T-helper 17 cell (primary cell): ENCODE results near the gene CSF2. TPM values are rescaled to one million over a fixed set of nuclear protein-coding genes. Genes with fewer than 3 reads are reported as not detected.

ENCODE experiments used
- ATAC-seq: fragments of 150-1000 bp; cut with Tn5 transposase; 2 replicates; pipeline ENCODE4 v1.10.0; 2021; ENCODE audit warnings: mild to moderate bottlenecking, moderate library complexity
- DNase-seq, 3 donors: peaks; one replicate each; pipeline versions ENCODE4 v3.0.0 to v3.0.0-alpha.2; 2020 to 2021
- H3K9me3 ChIP-seq: one replicate; pipeline ENCODE4 v1.7.0; 2013; ENCODE audit warnings: low read length, mild to moderate bottlenecking; ENCODE audit not compliant: control insufficient read depth, poor library complexity, severe bottlenecking
- H3K27ac Mint-ChIP-seq: one replicate; pipeline ENCODE4 v1.8.0; 2022; ENCODE audit warnings: mild to moderate bottlenecking, moderate library complexity, mixed read lengths
- H3K27me3 Mint-ChIP-seq: one replicate; pipeline ENCODE4 v1.8.0; 2022; ENCODE audit warnings: mixed read lengths
- H3K36me3 Mint-ChIP-seq: one replicate; pipeline ENCODE4 v1.8.0; 2022; ENCODE audit warnings: low read depth, mixed read lengths
- H3K4me1 Mint-ChIP-seq: one replicate; pipeline ENCODE4 v1.8.0; 2022; ENCODE audit warnings: mild to moderate bottlenecking, mixed read lengths
- H3K4me3 Mint-ChIP-seq: one replicate; pipeline ENCODE4 v1.8.0; 2022; ENCODE audit warnings: mild to moderate bottlenecking, moderate library complexity, mixed read lengths
- total RNA-seq, 4 donors: library from RNA in 2 of 4; stranded (reverse) in 2 of 4; gene quantifications; one replicate each; pipeline ENCODE4 v1.2.3 and lab custom pipeline; 2022 to 2026

CSF2 gene
- total RNA-seq, 2 donors from 2014 or later, result not detected

DNA sequence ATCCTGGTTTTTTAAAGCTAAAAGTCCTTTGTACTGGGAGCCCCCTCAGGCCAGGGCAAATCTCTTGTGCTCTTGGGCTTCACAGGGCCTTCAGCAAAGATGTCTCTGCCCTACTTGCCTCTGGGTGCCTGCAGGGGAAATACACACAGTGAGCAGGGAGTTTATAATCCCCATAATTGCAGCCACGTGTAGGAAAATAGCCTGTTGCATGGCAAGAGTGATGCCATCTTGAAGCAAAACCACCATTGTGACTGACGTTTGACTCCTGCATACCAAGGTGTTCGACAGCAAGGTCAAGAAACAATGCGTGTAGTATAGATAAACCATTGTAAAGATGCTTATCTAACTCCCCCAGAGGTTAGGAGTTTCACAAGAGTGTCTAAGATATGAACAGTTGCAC lies 24.5 kb upstream of the CSF2 start:
- H3K27ac Mint-ChIP-seq, result no peak overlapping the region
- no peak for DNase-seq

DNA sequence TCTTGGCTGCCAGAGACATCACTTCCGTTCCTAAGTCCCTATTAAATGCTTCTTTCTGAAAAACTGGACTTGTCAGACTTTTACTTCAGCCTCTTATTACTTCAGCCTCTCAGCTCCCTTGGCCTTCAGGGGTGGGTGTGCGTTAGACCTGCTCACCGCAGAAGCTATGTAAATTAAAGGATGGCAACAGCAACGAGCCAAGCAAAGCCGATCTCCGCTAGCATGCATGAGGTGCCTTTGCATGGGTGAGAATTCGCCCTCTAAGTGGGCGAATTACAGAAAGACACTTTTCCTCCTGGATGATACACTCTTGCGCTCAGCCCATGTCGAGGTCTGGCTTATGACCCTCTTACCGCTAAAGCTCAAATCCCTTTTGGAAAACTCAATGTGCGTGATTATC lies 24.0 kb upstream of the CSF2 start:
- DNase-seq (no peak), ATAC-seq (no peak)
- Mint-ChIP-seq H3K36me3 (no peaks in the 10 kb centered on the region), H3K27me3 (peaks cover 14% of the 10 kb centered on the region), H3K27ac (no peak overlapping the region), H3K4me1 (peaks cover 12% of the 10 kb centered on the region), H3K4me3 (no peak overlapping the region)
- H3K9me3 ChIP-seq, result no peaks in the 10 kb centered on the region

More for the DNA sequence above, 24.5 kb upstream of the CSF2 start:
- Mint-ChIP-seq H3K4me1 (peaks cover 8% of the 10 kb centered on the region), H3K36me3 (no peaks in the 10 kb centered on the region), H3K4me3 (no peak overlapping the region), H3K27me3 (peaks cover 14% of the 10 kb centered on the region)
- no peak for ATAC-seq
- H3K9me3 ChIP-seq, result no peaks in the 10 kb centered on the region

DNA sequence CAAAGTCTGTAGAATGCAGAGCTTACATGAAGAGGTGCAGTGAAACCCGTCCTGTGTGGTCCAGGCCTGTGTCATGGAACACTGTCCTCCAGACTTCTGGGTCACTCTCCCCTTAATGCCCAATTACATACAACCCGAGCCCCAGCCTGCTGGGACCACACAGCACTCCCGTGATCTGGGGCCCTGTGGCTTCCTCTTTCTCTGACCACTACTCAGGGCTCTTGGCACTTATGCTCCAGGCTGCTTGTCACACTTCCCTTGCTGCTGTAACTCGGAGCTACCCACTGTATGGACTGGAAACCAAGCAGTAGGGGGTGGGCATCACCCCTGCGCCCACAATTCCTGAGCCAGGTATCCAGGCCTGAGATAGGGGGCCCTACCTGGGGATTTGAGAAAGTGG lies 23.5 kb upstream of the CSF2 start:
- no peak overlapping the region for H3K27ac Mint-ChIP-seq
- DNase-seq, result no peak
- H3K27me3 Mint-ChIP-seq, result peaks cover 14% of the 10 kb centered on the region
- H3K9me3 ChIP-seq, result no peaks in the 10 kb centered on the region
- H3K4me1 Mint-ChIP-seq, result peaks cover 18% of the 10 kb centered on the region
- no peak overlapping the region for H3K4me3 Mint-ChIP-seq
- no peak for ATAC-seq
- H3K36me3 Mint-ChIP-seq, result no peaks in the 10 kb centered on the region

DNA sequence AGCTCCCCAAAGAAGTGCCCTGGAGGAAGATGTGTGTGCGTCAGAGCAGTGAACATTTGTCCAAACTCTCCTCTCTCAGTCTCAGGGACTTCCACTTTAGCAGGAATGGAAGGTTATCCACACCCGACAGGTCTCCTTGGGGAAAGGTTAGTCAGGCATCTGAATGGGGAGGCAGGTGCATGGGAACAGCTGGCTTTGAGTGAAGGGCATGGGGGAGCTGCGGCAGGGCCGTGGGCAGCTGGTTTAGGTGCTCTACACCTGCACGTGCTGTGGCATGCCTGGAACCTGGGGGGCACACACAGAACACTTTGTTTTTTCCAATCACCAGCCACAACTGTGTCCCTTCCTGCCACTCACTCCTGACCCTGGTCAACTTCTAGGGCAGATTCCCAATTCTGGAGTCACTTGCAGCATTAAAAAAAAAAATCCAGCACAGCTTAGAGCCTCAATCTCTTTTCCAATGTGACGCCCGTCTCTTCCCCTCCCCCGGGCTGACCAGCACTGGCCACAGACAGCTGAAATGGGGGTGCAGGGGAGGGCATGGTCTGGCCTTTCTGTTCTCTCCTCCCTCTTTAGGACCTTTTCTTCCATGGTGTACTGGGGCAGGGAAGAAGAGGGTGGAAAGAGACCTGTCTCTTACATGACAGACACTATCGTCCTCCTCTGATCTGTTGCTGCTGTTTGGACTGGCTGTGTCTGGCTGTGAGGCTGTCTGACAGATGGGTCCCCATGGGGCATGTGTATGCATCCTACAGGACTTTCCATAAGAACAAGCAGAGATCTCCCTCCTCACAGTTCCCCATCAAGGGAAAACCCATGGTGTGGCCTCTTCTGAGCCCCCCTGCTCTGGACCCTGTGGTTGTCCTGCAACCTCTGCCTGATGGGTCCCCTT lies 22.7 kb upstream of the CSF2 start:
- DNase-seq, result no peak
- Mint-ChIP-seq H3K27me3 (peaks cover 14% of the 10 kb centered on the region), H3K27ac (no peak overlapping the region), H3K4me1 (peaks cover 25% of the 10 kb centered on the region), H3K36me3 (no peaks in the 10 kb centered on the region), H3K4me3 (no peak overlapping the region)
- H3K9me3 ChIP-seq, result no peaks in the 10 kb centered on the region
- ATAC-seq, result no peak

DNA sequence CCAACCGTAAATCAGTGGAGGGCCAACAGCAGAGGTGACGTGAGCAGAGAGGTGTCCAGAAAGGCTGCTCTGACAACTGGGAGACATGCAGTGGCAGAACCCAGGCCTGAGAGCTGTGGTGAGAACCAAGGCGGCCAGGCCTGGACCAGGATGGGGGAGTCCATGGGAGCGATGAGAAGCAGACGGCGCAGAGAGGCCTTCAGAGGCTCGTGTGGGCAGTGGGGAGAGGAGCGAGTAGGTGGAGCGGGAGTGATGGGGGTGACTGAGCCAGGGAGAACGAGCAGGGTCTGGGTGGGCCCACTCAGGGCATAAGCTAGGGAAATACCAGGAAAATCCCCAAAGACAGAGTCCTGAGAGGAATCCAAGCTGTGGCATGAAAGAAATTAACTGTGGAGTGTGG lies 21.1 kb upstream of the CSF2 start:
- Mint-ChIP-seq H3K27ac (no peak overlapping the region), H3K36me3 (no peaks in the 10 kb centered on the region)

DNA sequence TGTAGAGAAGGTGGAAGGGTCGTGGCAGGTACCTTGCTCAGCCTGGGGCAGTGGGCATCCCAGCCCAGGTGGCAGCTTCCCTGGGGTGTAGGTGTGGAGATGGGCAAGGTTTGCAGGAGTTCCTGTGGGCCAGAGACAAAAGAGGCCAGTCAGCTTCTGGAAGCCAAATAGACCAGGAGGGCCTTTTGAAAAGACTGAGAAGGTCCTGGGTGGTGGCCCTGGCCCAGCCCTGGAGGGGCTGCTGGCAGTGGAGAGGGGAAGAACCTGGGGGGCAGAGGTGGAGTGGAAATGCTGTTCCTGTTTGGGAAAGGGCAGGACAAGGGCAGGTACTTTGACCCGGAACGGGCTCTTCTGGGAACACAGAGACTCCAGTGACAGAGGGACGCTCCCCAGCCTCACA lies 20.1 kb upstream of the CSF2 start:
- Mint-ChIP-seq H3K27ac (no peak overlapping the region), H3K4me3 (no peak overlapping the region), H3K36me3 (no peaks in the 10 kb centered on the region), H3K4me1 (peaks cover 44% of the 10 kb centered on the region), H3K27me3 (peaks cover 10% of the 10 kb centered on the region)
- ATAC-seq (no peak), DNase-seq (no peak)
- no peaks in the 10 kb centered on the region for H3K9me3 ChIP-seq

More for the DNA sequence above, 21.1 kb upstream of the CSF2 start:
- Mint-ChIP-seq H3K4me3 (no peak overlapping the region), H3K4me1 (peaks cover 39% of the 10 kb centered on the region), H3K27me3 (peaks cover 10% of the 10 kb centered on the region)
- no peak for ATAC-seq
- DNase-seq, result no peak
- H3K9me3 ChIP-seq, result no peaks in the 10 kb centered on the region

DNA sequence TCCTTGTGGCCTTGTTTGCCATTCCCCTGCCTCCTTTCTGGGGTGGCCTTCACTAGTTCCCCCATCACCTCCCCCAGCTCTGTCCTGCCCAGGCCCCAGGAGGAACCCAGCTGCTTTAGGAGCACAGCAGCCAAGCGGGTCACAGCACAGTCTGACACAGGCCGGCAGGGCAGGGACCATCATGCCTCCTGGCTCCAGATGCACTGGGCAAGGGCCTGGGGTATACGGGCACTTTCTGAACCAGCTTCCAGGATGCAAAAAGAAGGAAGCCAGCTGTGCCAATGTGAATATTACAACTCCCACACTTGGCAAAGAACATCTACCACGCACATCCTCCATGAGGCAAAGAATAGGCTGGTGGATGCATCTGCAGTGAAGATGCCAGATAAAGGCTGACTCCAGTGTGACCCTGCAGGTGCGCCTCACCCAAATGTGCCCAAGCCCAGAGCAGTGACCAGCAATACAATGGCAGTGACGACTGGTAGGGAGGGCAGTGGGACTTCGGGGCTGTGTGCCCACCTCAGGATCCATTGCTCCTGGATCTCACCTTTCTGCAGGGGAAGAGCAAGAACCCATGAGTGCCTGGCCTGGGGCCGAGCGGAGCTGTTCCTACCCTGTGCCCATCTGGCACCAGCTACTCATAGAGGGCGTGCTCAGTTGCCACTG lies 19.4 kb upstream of the CSF2 start:
- peaks cover 10% of the 10 kb centered on the region for H3K27me3 Mint-ChIP-seq
- H3K27ac Mint-ChIP-seq, result peak overlapping the region; percentile 83
- no peak for ATAC-seq
- H3K4me3 Mint-ChIP-seq, result no peak overlapping the region
- no peak for DNase-seq
- H3K36me3 Mint-ChIP-seq, result no peaks in the 10 kb centered on the region
- peaks cover 48% of the 10 kb centered on the region for H3K4me1 Mint-ChIP-seq
- H3K9me3 ChIP-seq, result no peaks in the 10 kb centered on the region

DNA sequence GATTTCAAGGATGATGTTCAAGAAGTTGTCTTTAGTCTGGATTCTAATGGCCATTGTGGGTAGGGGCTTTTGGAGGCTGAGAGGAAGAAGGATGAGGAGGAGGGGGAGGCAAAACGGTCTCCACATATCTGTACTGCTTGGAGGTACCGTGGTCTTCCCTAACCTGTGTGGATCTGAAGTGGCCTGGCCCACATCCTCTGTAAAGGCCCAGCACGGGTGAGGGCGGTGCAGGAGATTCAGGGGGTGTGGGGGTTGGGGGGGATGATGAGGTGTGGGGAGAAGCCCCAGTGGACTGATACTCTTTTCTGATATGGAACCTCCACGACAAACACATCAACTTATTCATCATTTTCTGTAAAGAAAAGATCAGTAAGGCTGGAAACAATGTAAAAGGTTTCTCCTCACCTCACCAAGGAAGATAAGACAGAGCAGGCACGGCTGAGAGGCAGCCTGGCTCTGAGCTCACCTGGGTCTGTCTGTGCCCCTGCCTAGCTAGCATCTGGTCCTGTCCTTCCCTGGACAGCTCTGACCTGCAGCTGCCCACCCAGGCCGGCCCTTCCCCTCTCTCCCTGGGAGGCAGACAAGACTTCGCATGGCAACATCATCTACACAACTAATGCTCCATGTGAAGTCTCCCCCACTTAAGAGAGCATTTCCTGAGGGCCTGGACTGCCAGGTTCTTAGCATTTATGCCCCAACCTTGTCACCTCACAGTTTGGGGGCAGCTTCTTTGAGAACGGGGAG lies 18.7 kb upstream of the CSF2 start:
- no peak for DNase-seq
- no peak for ATAC-seq
- H3K36me3 Mint-ChIP-seq, result no peaks in the 10 kb centered on the region
- H3K27ac Mint-ChIP-seq, result peak overlapping the region; percentile 83
- no peaks in the 10 kb centered on the region for H3K9me3 ChIP-seq
- H3K4me1 Mint-ChIP-seq, result peaks cover 54% of the 10 kb centered on the region
- H3K4me3 Mint-ChIP-seq, result no peak overlapping the region
- peaks cover 10% of the 10 kb centered on the region for H3K27me3 Mint-ChIP-seq

DNA sequence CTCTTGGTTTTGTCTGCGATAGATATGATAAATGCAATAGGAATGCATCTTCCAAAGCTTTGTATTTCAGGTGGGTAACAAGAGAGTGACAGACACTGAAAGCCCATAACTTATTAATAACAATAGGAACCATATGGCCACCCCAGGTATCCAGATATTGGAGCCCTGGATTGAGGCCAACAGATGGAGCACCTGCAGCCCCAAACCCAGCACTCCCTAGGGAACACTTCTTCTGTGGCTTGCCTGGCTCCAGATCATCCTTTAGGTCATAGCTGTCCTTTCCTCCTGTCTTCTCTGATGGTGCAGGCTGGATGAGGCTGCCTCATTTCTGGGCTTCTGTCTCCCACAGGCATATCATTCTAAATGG lies 18.2 kb upstream of the CSF2 start:
- peaks cover 58% of the 10 kb centered on the region for H3K4me1 Mint-ChIP-seq
- H3K27me3 Mint-ChIP-seq, result peaks cover 10% of the 10 kb centered on the region
- DNase-seq (no peak), ATAC-seq (no peak)
- no peaks in the 10 kb centered on the region for H3K36me3 Mint-ChIP-seq
- peak overlapping the region; percentile 77 for H3K4me3 Mint-ChIP-seq
- H3K27ac Mint-ChIP-seq, result peak overlapping the region; percentile 92
- no peaks in the 10 kb centered on the region for H3K9me3 ChIP-seq

DNA sequence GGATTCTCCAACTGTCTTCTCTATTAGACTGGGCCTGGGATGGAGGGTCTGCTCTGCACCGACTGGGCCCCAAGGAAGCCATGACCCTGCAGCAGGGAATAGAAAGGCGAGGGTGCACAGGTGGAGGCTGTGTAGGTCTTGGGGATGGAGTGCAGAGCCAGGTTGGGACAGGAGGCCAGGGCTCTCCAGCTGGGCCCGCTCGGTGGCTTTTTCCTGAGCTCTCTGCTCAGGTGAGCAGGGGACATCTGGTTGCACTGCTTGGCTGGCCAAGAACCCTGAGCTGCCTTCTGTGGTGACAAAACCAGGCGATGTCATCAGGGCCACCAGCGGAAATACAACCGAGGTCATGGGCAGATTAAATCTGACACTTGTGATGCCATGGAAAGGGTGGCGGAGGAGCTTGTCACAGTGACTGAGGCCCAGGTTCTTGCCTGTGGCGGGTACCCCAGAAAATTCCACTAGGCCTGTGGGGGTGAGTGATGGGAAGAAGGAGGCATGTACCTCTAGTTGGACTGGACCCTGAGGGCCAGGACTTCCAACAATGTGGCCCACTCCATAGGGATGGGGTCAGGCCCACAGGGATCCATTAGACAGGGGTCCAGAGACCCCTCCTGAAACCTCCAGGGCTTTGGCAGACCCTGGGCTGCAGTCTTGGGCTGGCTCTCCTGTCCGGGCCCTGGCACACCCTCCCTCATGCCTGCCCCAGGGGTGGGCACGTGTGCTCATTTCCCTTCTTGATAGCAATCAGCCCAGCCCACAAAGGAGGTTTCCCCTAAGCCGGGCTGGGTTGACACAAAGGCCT lies 17.6 kb upstream of the CSF2 start:
- DNase-seq, result peak; percentile 26 to 46 (median 35)
- Mint-ChIP-seq H3K27ac (peak overlapping the region; percentile 92), H3K27me3 (peaks cover 9% of the 10 kb centered on the region), H3K4me1 (peaks cover 63% of the 10 kb centered on the region), H3K4me3 (peak overlapping the region; percentile 77), H3K36me3 (no peaks in the 10 kb centered on the region)
- H3K9me3 ChIP-seq, result no peaks in the 10 kb centered on the region
- ATAC-seq, result peak; percentile 86

DNA sequence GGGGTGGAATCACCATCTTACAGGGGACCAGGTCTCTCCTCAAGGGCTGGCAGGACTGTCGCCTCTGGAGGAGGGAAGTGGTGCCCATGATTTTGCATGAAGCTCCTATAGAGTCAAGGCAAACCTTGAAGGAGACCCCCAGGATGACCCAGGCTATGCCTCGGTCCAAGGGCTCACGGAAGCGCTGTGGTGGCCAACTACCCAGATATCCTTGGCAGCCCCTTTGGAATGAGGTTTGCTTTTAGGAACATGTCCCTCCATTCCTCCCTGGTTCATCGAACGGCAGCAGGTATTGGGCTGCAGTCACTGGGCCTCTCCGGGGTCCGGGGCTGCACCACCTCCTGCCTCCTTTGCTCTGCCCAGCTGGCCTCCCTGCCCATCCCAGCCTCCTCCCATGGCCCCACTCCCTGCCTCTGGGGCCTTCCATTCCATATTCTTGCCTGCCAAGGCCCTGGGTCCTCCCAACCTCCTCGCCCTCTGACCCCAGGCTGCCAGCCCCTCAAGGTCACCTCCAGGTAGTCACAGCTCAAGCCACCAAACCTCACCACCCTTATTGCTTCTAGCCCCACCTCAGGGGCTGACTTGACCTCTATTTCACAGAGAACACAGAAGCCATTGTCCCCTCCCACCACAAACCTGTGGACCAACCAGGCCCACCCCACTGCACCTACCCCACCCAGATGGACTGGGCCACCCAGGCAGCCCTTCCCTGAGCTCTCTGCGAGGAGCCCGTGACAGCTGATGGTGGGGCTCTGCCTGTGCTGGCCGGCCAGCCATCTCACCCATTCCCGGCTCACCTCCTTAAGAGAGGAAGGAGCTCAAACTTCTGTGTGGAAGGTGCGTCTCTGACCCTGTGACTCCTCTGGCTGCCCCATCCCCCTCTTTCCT lies 16.7 kb upstream of the CSF2 start:
- Mint-ChIP-seq H3K4me1 (peaks cover 60% of the 10 kb centered on the region), H3K27me3 (peaks cover under 1% of the 10 kb centered on the region), H3K36me3 (no peaks in the 10 kb centered on the region), H3K4me3 (peak overlapping the region; percentile 77), H3K27ac (peak overlapping the region; percentile 92)
- DNase-seq (no peak), ATAC-seq (no peak)
- no peaks in the 10 kb centered on the region for H3K9me3 ChIP-seq
